Fibroblast of gingiva (primary cell): ENCODE measurements around the gene CHST8.
"Not testable (repeated sequence)": the region's sequence is repeated elsewhere in the genome, so short reads cannot be mapped to it uniquely, and the experiment has no call there.

ENCODE experiments used
- DNase-seq: peaks from one replicate; pipeline ENCODE4 v3.0.0-alpha.2; 2011; ENCODE audit warnings: low read depth

The CHST8 gene

DNA sequence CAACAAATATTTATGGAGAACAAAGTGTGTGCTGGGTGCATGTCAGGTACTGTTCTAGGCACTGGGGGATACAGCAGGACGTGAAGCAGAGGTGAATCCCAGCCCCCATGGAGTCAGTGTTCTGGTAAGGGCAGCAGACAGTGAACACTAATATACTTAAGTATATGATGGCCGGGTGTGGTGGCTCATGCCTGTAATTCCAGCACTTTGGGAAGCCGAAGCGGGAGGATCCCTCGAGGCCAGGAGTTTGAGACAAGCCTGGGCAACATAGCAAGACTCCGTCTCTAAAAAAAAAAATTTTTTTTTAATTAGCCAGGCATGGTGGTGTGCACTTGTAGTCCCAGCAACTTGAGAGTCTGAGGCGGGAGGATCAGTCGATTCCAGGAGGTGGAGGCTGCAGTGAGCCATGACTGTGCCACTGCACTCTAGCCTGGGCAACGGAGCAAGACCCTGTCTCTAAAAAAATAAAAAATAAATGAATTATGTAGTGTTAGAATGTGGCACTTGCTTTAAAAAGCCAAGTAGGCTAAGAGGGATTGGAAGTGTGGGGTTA, 22.6 kb downstream of the CHST8 start:
- DNase-seq: no peak

DNA sequence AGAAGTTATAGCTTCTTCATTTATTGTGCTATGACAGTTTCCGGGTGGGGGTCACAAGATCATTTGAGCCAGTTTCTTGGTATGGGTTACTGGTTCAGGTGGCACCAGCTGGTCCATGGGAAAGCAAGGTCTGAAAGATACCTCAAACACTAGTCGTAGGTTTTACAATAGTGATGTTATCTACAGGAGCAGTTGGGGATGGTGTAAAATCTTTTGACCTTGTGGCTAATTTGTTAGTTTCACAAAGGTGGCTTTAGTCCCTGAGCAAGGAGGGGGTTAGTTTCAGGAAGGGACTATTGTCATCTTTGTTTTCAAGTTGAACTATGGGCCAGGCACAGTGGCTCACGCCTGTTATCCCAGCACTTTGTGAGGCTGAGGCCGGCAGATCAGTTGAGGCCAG, 24.6 kb downstream of the CHST8 start:
- DNase-seq: no peak

DNA sequence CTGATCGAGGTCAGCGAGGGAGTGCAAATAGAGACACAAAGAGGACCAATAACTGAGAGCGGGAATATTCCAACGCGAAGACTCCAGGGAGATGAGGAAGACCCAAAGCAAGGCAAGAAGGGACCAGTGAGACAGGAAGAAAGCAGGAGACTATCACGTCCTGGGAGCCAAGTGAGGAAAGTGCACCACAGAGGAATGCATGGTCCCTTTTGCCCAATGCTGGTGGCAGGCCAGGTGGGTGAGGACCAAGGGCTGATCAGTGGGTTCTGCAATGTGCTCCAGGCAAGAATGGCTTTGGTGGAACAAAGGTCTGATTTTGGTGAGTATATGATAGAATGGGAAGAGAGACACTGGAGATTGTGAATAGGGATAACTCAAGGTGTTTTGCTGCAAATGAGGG, 25.4 kb downstream of the CHST8 start:
- no peak for DNase-seq

DNA sequence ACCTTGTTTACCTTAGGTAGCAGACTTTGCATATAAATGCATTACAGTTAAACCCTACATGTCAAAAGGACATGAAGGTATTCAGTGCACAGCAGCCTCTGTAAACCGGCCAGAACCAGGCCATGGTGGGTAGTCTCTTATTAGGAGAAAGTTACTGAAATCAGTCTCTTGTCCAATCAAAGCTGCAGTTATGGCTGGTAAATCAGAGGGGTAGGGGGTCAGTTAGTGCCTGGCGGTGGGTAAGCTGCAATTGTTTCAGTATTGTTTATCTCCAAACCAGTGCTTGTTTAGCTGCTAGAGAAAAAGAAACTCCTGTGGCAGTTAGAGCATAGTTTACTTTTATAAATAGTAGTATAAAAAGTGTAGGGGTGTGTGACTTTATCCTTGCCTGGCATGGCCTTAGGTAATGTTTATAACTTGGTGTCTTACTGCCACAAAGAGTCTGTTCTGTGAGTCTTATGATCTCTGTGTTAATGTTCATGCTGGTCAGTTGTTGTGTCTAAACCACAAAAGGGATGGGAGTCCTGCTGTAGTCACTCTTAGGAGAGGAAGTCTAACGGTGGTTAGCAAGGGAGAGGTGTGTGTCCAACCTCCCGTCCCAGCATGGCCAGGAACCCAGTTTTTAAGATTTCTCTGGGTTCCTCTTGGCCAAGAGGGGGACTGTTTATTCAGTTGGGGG, 28.0 kb downstream of the CHST8 start:
- no peak for DNase-seq

DNA sequence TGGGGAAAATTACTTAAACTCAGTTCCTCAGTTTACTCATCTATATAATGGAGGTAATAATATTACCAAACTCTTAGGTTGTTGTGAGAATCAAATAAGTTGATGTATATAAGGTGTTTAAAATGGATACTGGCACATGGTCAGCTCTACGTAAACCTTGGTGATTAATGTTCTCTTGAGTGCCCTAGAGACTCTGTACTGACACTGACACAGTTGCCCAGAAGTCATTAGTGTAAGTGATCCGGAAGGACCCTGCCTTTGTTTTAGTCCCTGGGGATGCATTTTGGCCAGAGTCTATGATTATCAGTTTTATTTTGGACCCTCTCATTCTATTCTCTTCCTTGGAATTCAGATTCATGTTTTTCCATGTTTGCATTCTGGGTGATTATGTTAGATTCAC, 31.9 kb downstream of the CHST8 start:
- no peak for DNase-seq

DNA sequence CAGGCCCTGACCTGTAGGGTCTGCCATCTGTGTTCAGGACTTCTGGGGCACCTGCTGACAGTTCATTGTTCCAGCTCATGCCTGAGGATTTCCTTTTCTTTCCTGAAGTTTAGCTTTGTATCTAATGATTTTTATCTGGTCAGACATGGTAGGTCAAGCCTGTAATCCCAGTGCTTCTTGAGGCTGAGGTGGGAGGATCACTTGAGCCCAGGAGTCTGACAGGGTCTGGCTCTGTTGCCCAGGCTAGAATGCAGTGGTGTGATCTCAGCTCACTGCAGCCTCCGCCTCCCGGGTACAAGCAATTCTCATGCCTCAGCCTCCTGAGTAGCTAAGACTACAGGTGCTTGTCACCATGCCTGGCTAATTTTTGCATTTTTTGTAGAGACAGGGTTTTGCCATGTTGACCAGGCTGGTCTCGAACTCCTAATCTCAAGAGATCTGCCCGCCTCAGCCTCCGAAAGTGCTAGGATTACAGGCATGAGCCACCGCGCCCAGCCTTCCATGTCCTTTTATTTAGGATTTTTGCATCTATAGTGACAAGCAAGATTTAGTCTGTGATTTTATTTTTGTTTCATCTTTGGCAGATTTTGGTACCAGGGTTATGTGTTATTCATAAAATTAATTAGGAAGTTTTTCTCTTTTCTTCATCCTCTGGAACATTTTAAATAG, 33.2 kb downstream of the CHST8 start:
- DNase-seq: no peak

DNA sequence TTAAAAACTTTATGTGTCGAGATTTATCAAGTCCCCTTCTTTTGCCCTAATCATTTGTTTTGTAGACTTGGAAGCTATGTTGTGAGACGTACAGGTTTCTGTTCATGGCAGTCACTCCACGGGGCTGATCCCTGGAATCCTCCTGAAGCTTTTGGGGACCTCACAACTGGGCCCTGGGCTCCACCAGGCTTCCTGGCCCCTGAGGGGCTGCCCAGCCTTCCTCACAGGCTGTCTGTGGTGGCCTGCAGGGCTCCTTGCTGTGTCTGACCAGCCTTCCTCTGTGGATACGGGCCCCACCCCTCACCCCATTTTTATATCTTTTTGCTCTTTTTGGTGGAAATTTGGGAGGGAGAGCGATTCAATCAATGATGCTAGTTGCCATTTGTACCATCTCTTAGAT, 38.1 kb downstream of the CHST8 start:
- no peak for DNase-seq

DNA sequence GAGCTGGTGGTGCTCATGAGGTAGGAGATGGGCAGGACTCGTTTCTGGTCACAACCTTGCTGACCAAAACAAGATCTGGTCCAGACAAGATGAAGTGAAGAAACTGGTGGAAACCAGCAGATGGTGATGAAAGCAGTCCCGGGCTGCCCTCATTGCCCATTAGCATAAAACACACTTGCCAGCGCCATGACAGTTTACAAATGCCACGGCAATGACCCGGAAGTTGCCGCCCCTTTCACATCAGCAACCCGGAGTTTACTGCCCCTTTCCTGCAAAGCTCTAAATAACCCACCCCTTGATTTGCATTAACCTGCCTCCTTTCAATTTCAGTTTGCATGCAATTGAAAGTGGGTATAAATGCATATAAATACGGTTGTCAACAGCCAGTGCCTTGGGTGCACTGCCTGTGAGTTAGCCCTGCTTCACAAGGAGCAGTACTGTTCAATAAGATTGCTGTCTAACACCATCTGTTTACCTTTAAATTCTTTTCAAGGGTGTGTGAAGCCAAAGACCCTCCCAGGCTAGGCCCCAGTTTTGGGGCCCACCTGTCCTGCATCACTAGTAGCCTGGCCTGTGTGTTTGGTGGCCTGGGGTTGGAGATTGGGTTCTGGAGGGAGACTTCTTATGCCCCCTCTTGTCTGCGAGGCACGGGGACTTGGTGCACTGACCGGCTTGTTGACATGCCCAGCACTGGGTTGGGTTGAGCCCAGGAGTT, 38.8 kb downstream of the CHST8 start:
- no peak for DNase-seq

DNA sequence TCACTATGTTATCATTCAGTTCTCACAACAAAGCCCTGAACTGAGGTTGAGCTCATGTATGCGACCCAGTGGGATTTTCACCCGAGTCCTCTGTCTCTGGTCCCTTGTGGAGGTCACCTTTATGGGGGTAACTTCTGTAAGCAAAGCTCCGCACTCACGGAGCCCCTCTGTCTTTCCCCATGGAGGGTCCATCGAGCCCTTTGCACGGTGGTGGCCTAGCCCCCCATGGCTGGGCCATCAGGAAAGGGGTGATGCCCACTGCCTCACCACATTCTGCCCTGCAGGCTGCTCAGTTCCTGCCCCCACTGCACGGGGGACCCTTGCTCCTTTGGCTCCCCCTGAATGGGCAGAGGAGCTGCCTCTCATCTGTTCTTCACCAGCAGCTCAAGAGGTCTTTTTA, 39.6 kb downstream of the CHST8 start:
- no peak for DNase-seq

DNA sequence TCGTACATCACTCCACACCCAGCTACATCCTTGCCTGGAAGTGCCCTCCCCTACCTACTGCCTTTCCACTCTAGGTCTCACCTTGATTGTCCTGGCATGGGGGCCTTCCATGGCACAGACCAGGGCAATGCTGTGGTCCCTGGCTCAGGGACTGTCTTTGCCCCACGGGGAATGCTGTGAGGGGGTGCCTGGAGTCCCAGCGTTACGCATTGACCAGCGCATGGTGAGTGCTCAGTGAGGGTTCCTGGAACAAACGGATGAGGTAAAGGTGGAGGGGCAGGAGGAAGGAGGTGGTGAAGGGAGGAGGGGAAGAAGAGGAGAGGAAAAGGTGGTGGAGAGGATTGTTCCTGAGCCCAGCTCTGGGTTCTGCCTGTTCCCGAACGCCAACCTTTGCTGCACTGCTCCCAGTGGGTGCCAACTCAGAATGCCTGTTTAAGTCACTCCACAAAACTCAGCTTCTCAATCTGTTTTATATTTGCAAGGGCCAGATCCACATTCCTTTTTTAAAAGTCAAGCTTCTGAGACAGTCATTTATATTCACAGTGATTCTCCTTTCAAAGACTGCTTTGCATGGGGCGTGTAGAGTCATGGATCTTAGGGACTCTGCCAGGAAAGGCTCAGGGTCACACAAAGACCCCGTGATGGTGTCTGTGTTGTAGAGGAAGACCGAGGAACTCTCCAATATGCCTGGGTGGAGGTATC, 40.8 kb downstream of the CHST8 start:
- no peak for DNase-seq

DNA sequence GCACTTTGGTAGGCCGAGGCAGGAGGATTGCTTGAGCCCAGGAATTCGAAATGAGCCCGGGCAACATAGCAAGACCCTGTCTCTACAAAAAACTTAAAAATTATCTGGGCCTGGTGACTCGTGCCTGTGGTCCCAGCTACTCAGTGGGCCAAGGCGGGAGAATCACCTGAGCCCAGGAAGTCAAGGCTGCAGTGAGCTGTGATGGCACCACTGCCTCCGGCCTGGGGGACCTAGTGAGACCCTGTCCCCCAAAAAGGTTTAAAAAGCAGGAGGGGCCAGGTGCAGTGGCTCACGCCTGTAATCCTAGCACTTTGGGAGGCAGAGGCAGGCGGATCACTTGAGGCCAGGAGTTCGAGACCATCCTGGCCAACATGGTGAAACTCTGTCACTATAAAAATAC, 41.6 kb downstream of the CHST8 start:
- DNase-seq: not testable (repeated sequence)

DNA sequence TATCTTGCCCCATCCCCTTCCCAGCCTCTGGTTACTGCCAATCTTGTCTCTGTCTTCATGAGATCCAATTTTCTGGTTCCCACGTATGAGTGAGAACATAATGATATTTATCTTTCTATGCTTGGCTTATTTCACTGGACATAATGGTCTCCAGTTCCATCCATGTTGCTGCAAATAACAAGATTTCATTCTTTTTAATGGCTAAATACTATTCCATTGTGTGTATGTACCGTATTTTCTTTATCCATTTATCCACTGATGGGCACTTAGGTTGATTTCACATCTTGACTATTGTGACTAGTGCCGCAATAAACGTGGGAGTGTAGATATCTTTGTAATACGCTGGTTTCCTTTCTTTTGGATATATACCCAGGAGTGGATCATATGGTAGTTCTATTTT, 43.0 kb downstream of the CHST8 start:
- DNase-seq: no peak

DNA sequence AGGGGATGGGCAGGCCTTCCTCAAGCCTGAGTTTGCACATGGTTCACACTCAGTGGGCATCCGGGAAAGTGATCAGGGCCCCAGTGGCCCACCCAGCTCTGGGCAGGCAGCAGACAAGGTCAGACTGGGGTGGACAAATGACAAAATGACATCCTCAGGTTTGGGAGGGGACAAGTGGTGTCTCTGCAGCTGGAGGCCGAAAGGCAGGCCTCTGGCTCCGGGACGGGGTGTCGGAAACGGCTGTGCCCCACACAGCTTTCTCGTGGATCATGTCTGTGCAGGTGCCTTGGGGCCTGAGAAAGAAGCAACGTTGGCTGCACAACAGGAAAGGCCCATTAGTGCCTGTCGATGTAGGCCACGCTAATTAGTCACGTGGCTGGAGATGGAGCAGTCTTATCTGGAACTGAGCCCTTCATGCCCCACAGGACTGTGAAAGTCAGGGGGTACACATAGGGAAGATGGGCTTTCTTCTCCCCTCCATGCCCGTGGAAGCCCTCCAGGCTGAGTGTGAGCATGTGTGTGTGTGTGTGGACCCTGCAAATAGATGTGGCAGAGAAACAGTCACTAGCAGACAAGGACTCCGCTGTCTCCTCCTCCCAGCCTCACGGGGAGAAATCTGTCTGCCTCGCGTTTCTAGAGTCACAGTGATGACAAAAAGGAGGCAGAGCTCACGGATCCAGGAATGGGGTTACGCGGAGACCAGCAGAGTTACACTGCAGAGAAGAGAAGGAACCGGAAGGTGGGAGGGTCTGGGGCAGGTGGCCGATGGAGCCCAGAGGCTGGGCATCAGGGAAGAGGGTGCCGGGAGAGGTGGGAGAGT, 44.2 kb downstream of the CHST8 start:
- no peak for DNase-seq

DNA sequence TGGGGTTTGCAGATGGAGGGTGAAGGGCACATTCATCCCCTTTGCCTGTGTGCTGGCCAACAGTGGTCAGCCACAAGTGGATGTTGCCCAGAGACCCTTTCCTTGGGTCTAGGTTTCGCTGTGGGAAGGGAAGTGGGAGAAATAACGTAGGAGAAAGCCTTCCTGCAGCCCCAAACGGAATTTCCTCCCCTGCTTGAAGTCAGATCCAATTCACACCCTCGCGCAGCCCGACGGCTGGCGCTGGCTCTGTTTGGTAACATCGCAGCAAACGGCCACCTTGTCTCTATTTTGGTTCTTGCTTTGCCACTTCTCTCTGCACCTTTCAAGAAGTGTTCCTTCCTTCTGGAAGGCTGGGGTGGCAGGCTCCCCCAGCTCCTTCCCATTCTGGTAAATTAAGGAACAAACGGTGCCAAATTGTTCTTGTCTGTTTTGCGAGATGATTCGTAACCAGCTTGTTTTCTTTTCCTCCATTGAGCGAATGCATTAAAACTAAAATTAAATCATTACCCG, 45.4 kb downstream of the CHST8 start:
- no peak for DNase-seq

DNA sequence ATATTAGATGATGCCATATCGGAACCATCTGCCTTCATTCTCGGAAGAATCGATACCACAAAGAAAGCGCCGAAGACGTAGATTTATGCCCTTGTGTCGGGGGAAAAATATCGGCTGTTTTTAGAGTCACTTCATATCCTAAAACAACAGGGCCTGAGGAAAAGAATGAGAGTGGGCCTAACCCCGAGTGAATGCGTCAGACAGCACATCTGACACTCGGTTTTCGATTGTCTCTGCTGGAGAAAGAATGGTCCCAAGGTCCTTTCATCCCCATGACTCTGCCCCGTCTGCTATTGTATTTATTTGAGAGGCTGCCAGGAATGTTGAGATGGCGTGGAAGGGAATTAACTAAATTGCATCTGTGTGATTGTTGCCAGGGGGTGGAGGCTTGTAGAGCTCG, 46.1 kb downstream of the CHST8 start:
- DNase-seq: no peak

DNA sequence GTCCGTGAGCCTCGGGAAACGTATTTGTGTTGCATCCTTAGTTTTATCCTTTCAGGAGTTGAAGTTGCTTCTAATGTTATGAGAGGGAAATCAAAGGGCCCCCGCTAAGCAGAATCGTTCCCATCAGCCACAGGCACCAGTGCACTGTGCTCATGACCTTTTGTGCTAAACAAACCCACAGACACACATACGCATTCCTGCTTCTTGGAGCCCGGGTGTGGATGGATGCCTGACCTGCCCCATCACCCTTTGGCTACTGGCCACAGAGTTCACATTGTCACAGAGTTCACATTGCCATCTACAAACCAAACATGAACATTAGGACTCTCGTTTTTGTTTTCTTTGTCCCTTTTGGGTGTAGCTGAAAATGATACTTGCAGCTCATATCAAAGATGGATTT, 47.2 kb downstream of the CHST8 start:
- DNase-seq: no peak

DNA sequence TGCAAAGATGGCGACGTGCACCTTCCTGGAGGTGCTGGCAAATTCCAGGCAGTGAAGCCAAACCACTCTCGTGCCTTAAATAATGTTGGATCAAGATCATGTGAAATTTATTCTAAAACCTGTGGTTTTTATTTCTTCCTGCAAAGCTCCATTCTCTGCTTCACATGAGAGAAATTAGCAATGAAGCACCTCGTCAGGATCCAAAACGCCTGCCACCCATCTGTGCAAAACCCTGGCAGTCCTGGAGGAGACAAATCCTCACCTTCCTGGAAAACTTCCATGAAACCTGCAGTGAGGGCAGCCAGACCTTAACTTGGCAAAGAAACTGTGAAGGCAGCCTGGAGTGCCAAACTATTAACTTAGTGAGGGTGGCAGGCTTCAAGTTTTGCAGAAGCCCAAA, 47.6 kb downstream of the CHST8 start:
- no peak for DNase-seq

DNA sequence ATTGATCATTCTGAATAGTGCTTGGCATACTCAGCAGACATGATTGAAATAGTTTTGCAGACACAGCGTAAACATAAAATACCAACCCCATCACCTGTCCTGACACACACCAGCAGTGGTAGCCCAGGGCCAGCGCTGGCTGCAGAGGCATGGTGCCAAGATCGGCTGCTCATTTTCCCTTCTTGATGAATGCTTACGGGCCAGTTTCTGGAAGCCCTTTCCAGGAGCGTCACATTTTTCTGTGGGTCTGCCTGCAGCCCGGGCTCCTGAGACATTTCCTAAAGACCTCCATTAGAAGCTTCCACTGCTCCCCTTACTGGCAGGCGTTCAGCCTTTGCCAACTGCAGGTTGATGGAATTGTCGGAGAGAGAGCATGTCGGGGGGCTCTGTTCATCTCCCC, 48.6 kb downstream of the CHST8 start:
- DNase-seq: no peak

DNA sequence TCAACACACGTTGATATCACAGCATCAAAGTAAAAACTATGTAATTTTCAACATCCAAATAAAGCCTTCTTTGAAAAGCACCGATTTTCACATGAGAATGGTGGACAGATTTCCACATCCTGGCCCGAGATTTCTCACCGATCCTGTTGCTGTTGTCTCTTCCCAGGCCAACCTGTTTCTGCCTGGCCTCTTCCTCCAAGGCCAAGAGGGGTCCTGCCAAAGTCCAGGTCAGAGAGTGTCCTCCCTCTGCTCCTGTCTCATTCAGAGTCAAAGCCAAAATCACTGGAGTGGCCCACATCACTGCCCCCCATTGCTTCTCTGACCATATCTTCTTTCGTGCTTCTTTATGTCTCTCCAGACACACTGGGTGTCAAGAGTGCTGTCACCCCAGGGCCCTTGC, 49.5 kb downstream of the CHST8 start:
- no peak for DNase-seq

DNA sequence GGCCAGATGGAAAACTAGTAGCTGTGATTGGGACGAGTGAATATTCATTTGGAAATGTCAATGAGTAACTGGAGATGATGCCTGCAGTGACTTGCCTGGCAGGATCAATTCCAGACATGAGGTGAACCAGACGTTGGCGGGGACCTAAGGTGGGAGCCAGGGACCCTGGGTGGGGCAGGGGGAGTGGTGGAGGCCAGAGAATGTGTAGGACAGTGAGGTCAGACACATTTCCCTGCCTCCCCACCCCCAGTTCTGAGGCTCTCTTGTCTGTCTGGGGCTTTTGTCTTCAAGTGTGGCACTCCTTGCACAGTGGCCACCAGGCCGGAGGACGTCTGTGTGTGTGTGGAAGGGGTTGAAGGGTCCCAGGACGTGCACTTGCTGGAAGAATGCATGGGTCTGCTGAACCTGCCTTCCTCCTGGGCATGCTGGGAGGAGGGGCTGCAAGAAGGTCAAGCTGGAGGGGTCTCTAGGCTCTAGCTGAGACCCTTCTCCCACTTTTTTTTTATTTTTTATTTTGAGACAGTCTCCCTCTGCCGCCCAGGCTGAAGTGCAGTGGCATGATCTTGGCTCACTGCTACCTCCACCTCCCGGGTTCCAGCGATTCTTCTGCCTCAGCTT, 51.6 kb downstream of the CHST8 start:
- no peak for DNase-seq

DNA sequence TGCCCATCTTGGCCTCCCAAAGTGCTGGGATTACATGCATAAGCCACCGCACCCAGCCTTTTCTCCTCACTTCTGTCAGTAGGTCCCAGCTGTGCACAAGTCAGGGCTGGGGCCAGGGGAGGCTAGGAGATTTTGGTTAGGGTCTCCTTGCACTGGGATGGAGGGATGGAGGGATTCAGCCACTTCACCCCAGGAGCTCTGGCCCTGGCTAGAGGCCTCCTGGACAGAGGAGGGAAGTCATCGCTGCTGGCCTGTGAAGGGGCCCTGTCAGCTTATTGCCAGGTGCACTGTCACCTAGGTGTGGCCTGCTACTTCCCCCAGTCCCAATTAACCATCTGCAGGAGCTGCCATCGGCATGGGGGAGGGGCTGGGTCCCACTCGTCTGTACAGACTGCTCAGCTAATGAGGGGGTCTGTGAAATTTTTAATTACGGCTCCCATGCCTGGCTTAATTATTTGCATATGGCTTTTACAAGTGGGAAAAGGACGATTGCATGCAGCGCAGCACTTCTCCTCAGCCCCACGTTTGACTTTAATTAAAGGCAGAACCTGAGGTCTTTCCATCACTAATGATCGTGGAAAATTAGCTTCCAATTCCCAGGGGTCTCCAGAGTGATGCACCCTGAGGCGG, 52.4 kb downstream of the CHST8 start:
- no peak for DNase-seq
